HuH-7 (cell line): Measurements from ENCODE around the gene XK.
A peak's percentile ranks its signal among the peaks of the same experiment; 100 is the strongest.

Experiments
- DNase-seq: peaks from one replicate; pipeline ENCODE4 v3.0.0; 2011; ENCODE audit warnings: low spot score

Gene XK

GRCh38 chrX:37679230-37679629, 6.4 kb upstream of the XK start:
- DNase-seq = no peak

DNA sequence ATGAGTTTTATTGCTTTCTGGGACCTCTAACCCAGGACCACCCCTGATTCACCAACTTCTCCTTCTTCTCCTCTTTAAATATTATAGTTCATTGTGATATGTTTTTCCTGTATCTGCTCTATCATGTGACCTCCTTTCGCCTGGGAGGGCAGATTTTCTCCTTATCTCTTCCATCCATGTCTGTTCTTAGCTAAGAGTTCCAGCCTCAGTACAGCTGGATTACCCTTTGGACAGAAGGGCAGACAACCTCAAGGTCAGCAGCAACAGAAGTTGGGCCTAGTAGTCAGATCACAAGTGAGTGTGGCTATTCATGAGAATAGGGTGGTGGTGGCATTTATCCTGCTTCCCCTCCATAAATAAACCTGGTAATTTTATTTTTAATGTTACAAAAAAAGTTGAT, 5.7 kb upstream of the XK start:
- DNase-seq = no peak

- DNase-seq = no peak
These were observed 1.2 kb upstream of the XK start for GRCh38 chrX:37684426-37684825.

DNA sequence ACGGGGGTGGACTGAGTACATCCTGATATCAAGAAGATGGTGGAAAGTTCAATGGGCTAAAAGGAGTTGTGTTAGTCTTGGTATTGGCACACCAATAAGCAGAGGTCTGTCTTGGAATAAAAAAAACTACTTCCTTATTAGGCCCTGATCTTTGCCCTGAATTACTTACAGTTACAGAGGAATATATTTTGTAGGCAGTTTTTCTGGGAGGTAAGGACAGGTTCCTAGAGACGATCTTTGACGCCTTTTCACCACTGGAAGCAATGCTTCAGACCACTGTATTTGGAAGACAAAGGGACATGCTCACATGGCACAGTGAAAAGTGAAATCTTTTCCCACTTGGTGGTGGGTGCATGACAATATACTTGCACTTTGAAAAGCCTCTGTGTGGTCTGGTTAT, 618 bp upstream of the XK start:
- DNase-seq = no peak

GRCh38 chrX:37686369-37686995, 891 bp downstream of the XK start:
- DNase-seq = no peak

DNA sequence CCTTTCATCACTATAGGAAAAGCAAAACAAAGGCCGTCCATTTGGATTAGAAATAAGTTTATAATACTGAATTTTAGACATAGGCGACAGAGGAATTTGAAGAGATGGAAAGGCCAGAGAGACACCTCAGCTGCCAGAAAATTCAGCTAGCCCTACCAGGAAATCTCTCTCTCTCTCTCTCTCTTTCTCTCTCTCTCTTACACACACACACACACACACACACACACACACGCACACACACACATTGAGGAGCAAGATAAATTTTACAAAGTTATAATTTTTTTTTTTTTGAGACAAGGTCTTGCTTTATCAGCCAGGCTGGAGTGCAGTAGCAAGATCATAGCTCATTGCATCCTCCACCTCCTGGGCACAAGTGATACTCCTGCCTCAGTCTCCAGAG, 1.4 kb downstream of the XK start:
- DNase-seq = no peak

- DNase-seq = no peak
These were observed 4.5 kb downstream of the XK start for GRCh38 chrX:37690119-37690518.

GRCh38 chrX:37692918-37693317, 7.3 kb downstream of the XK start:
- no peak for DNase-seq

- DNase-seq = no peak
These were observed 11.7 kb downstream of the XK start for GRCh38 chrX:37697169-37697760.

- DNase-seq = no peak
These were observed 16.0 kb downstream of the XK start for GRCh38 chrX:37701588-37701987.

DNA sequence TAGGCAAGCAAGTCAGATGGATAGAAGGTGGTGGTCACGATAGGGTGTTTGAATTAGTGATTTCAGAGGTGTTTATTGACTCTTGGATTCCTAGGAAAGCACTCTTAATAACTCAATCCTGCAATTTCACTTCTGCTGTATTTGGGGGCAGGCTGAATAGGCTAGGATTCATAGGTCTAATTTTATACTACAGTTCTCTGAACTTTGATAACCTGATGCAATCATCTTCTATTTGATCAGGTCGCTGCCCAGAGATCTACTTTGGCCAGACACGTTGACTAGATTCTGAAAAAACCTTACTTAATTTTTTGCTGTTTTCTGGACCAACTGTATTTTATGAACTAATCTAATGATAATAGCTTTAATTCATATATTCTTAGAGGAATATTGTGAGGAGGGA, 26.4 kb downstream of the XK start:
- DNase-seq = no peak

DNA sequence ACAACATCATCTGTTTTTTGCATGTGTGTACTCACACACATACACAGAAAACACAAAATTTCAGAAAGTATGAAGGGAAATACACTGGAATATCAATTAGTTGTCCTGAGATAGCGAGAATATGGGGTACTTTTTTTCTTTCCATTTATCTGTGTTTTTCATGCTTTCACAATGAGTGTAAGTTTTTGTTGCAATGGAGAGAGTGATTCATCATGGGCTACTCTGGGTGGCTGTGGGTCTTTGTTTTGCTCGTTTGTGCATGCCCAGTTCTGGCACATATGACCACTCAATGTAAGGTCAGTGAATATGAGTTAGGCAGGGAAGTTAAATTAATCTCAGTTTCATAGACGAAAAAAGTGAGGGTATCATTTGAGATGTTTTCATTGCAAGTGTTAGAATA, 26.9 kb downstream of the XK start:
- no peak for DNase-seq

DNA sequence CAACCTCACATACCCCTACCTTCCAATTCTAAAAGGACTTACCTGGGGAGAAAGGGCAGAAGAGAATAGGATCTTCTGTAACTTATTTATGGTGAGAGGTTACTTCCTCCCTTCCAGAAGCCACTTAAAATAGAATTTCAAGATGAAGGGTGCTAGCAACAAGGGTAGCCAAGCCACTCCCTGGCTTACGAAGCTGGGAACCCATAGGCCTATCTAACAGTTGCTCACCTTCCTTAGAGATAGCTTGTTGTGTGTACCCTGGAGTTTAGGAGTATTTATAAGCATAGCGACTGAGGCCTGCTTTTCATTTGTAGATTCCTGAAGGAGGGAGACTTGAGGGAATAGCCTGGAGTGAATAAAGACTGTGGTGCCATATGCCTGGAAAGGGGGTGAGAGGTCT, 28.9 kb downstream of the XK start:
- DNase-seq = no peak

- DNase-seq = no peak
These were observed 31.0 kb downstream of the XK start for GRCh38 chrX:37716602-37717001.

- DNase-seq = no peak
These were observed 32.1 kb downstream of the XK start for GRCh38 chrX:37717708-37718107.

DNA sequence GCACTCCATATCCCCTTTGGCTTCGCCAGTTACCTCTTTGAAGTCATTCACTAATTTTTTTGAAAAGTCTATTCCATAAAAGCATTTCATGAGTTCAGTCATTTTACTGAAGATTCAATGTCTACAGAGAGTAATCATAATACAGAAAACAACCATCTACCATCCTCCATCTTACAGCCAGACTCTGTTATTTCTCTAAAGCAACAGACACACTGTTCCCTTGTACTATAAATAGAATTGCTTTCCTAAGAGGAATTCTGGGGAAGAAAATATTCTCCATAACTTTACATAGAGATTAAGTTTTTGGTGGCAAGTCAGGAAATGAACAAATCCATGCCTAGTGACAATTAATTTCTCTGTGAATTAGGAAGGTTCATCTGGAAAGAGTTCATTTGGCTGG, 37.0 kb downstream of the XK start:
- DNase-seq = no peak

DNA sequence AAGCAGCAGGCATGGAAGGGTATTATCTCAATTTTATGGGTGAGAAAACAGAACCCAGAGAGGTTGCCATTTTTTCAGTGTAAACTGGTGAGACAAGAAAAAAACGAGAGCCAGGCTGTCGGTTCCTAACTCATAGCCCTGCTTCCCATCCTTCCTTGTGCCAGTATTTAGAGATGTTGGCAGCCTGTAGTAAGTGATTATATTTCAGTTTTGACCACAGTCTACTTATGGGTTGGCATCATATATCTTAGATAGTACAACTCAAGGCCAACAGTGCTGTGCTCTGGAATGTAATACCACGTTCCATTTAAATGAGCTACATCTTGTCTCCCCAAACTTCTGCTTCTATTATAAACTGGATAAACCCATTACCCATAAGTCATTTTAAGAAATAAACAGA, 40.8 kb downstream of the XK start:
- no peak for DNase-seq

DNA sequence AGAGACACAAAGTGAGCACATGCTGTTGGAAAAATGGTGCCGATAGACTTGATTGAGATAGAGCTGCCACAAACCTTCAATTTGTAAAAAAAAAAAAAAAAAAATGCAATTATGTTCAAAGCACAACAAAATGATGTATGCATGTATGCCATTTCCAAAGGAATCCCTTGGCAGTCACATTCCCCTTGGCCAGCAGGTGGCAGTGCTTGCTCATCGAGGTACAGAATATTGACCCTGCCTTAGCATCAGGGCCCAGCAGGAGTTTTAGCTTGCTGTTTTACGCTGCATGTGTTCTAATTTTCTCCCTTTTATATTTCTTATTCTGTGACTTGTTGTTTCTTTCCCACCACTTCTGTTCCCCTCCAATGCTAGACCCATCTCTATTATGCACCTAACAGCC, 59.8 kb downstream of the XK start:
- DNase-seq = peak; percentile 22

- DNase-seq = no peak
These were observed 60.2 kb downstream of the XK start for GRCh38 chrX:37745835-37746217.

GRCh38 chrX:37746218-37746941, 60.8 kb downstream of the XK start:
- DNase-seq = no peak

GRCh38 chrX:37746951-37747350, 61.4 kb downstream of the XK start:
- DNase-seq = no peak

GRCh38 chrX:37752281-37752680, 66.7 kb downstream of the XK start:
- DNase-seq = no peak

DNA sequence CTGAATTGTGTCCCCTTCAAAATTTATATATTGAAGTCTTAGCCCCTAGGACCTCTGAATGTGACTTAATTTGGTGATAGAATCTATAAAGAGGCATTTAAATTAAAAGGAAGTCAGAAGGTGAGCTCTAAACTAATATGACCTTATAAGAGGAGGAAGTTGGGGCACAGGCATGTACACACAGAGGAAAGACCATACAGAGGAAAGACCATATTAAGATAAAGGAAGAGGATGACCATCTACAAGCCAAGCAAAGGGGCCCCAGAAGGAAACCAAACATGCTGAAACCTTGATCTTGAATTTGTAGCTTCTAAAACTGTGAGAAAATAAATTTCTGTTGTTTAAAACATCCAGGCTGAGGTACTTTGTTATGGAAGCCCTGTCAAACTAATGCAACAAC, 67.3 kb downstream of the XK start:
- DNase-seq = no peak

GRCh38 chrX:37753384-37753783, 67.8 kb downstream of the XK start:
- no peak for DNase-seq
